Prostate gland (tissue), 2 donors: ENCODE data around the gene GPS2. TPM values are rescaled to one million over a fixed set of nuclear protein-coding genes. Genes with fewer than 3 reads are reported as not detected.

ENCODE experiments used
- DNase-seq: peaks from one replicate; pipeline ENCODE4 v3.0.0-alpha.2; 2019; ENCODE audit warnings: low spot score
- H3K27ac ChIP-seq, 2 donors: fragments of 200-600 bp; sonication (generic); 2 replicates each; pipeline ENCODE4 v1.5.1; 2017 to 2019
- H3K27me3 ChIP-seq: fragments of 200-600 bp; sonication (generic); replicated peaks from 2 replicates; pipeline ENCODE4 v1.5.1; 2019; ENCODE audit not compliant: insufficient read depth
- H3K36me3 ChIP-seq, 2 donors: fragments of 200-600 bp; sonication (generic); 1 replicate in 1 of 2; 2 replicates in 1 of 2; pipeline versions ENCODE4 v1.5.1 to v1.8.1; 2017 to 2019
- H3K4me1 ChIP-seq: fragments of 200-600 bp; sonication (generic); replicated peaks from 2 replicates; pipeline ENCODE4 v1.5.1; 2019
- H3K4me3 ChIP-seq, 2 donors: fragments of 200-600 bp; sonication (generic); 2 replicates each; pipeline ENCODE4 v1.5.1; 2017 to 2019
- H3K9me3 ChIP-seq: fragments of 200-600 bp; sonication (generic); 2 replicates; pipeline ENCODE4 v1.5.1; 2017
- POLR2A ChIP-seq: fragments of 450-650 bp; IDR thresholded peaks from one replicate; pipeline ENCODE4 v1.6.1; 2016; ENCODE audit warnings: antibody characterized with exemption, mild to moderate bottlenecking
- POLR2AphosphoS5 ChIP-seq: sonication (generic); formaldehyde crosslinking; IDR thresholded peaks from one replicate; pipeline ENCODE4 v1.6.1; 2017; ENCODE audit warnings: antibody characterized with exemption
- WGBS: methylation state at CpG from one replicate; pipeline ENCODE4 v1.1.5; 2018; 5-methylcytosine and 5-hydroxymethylcytosine counted together
- intact Hi-C: fragments of 100-400 bp; cut with DNase I; formaldehyde crosslinking; loops from one replicate; pipeline ENCODE4 v1.14.2; 2022
- total RNA-seq, 2 donors: library from RNA; depleted of rRNA; stranded (reverse); fragments of >200 nt; gene quantifications; one replicate each; pipeline ENCODE4 v1.1.0, GENCODE V29; 2016
- TF ChIP-seq, protein P1 (sequence below), 4 experiments: fragments of 200-600 bp in 2 of 4; fragments of 450-650 bp in 2 of 4; sonication (generic) in 2 of 4; IDR thresholded peaks; 1 replicate in 3 of 4; 2 replicates in 1 of 4; pipeline ENCODE4 v1.5.1; 2016 to 2019; ENCODE audit warnings: antibody characterized with exemption in 4 of 4, mild to moderate bottlenecking in 2 of 4, moderate library complexity in 2 of 4

Gene GPS2, protein sequence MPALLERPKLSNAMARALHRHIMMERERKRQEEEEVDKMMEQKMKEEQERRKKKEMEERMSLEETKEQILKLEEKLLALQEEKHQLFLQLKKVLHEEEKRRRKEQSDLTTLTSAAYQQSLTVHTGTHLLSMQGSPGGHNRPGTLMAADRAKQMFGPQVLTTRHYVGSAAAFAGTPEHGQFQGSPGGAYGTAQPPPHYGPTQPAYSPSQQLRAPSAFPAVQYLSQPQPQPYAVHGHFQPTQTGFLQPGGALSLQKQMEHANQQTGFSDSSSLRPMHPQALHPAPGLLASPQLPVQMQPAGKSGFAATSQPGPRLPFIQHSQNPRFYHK
- 100 to 1,000 TPM in 1 of 2 donors, 10 to 100 TPM in 1; 88.4 to 140 TPM for total RNA-seq

DNA sequence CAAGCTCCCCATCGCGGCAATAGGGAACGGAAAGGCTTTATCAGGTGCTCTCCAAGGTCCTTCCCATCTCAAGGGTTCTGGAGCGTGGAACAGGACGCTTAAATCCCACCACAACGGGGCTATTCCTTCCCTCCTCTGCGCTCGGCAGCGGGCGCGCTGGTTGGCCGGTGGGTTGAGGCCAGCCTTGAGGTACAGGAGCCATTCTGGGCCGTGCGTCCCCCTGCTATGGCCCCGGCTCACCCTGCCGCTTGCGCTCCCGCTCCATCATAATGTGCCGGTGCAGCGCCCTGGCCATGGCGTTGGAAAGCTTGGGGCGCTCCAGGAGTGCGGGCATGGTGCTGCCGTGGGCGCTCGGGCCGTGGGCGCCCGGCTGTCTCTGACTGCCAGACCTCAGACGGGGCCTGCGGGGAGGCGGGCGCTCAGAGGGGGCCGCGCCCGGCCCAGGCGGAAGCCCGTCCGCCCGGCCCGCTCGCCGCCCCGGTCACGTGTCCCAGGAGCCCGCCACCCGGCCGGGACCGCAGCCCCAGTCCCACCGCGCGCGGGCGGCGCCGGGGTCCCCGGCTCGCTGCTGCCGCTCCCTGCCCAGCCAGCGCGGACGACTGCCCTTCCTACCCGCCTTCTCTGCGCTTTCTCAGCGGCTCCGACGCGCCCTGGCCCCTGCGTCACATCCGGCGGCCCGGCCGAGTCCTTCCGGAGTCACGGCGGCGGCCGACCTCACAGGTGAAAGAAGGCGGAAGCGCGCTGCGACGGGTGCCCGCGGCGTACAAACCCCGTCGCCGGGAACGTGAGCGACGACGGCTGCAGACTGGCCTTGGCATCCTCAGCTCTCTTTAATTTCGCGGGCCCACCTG is at the start of gene GPS2:
TSS of gene GPS2 (minus strand) at position 642 of the 851 bp plus-strand sequence. CDS start at position 334, 308 bp downstream.
- H3K27me3 ChIP-seq = no peaks in the 10 kb centered on the region
- under 1% methylated on average over 63 of the region's 95 CpGs for WGBS
- peaks cover 8 to 23% of the 10 kb centered on the region in 2 donors for H3K36me3 ChIP-seq
- intact Hi-C loops = no loop called here
- H3K27ac ChIP-seq = peak within 1 kb of the TSS; percentile 91 to 93
- peak; percentile 98 for TF ChIP-seq POLR2AphosphoS5
- peak; percentile 72 for TF ChIP-seq POLR2A
- TF ChIP-seq, protein P1, sequence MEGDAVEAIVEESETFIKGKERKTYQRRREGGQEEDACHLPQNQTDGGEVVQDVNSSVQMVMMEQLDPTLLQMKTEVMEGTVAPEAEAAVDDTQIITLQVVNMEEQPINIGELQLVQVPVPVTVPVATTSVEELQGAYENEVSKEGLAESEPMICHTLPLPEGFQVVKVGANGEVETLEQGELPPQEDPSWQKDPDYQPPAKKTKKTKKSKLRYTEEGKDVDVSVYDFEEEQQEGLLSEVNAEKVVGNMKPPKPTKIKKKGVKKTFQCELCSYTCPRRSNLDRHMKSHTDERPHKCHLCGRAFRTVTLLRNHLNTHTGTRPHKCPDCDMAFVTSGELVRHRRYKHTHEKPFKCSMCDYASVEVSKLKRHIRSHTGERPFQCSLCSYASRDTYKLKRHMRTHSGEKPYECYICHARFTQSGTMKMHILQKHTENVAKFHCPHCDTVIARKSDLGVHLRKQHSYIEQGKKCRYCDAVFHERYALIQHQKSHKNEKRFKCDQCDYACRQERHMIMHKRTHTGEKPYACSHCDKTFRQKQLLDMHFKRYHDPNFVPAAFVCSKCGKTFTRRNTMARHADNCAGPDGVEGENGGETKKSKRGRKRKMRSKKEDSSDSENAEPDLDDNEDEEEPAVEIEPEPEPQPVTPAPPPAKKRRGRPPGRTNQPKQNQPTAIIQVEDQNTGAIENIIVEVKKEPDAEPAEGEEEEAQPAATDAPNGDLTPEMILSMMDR (IDR thresholded peaks at IDR 0.05) = no peak
- H3K9me3 ChIP-seq = no peaks in the 10 kb centered on the region
- H3K4me1 ChIP-seq = peaks cover 12% of the 10 kb centered on the region
- DNase-seq = peak; percentile 92
- H3K4me3 ChIP-seq = peak within 1 kb of the TSS; percentile 82 to 88

DNA sequence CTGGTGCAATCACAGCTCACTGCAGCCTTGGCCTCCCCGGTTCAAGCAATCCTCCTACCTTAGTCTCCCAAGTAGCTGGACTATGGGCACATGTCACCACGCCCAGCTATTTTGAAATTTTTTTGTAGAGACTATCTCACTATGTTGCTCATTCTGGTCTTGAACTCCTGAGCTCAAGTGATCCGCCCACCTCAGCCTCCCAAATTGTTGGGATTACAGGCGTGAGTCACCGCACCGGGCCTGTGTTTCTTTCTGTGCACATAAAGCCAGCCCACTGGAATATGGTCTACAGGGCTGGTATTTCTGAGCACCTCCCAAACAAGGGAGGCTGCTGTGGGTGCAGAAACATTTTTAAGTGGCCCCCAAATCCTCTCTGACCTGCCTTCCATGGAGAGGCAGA is 48.2 kb upstream of the GPS2 start:
- TF ChIP-seq, protein P1 (IDR thresholded peaks at IDR 0.05) = no peak
- TF ChIP-seq POLR2AphosphoS5 (no peak), POLR2A (no peak)
- Histone ChIP-seq H3K36me3 (no peaks in the 10 kb centered on the region), H3K9me3 (no peaks in the 10 kb centered on the region), H3K4me3 (no peak overlapping the region), H3K27ac (no peak overlapping the region), H3K4me1 (no peaks in the 10 kb centered on the region), H3K27me3 (no peaks in the 10 kb centered on the region)
- no peak for DNase-seq
- WGBS = 93% methylated on average over 6 of the region's 6 CpGs
- intact Hi-C loops = no loop called here

DNA sequence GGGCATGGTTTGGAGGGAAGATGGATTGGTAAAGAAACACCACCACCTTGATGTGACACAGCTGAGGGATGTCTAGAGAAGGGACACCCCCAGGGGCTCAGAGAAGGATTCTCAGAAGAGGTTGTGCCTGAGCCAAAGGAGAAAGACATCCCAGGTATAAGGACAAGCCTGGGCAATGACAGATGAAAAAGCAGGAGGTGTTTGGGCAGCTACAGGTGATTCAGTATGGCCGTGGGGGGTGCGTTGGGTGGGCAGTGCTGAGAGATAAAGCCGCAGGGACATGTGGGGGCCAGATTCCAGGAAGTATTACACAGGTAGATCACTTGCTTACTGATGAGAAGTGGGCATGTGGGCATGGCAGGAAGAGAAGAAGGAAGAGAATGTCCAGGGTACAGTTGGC is 46.7 kb upstream of the GPS2 start:
- Histone ChIP-seq H3K27me3 (no peaks in the 10 kb centered on the region), H3K4me3 (no peak overlapping the region)
- intact Hi-C loops = no loop called here

DNA sequence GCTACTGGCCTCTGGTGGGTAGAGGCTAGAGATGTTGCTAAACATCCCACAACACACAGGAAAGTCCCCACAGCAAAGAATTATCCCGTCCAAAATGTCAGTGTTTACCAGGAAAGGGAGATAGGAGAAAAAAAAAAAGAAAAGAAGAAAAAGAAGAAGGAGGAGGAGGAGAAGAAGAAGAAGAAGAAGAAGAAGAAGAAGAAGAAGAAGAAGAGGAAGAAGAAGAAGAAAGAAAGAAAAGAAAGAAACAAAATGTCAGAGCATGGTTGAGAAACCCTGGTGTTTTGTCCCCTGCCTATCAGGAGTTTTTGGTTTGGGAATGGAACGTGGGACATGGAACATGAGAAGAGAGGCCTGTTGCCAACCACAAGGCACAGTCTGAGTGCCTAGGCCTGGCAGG is 42.2 kb upstream of the GPS2 start:
- TF ChIP-seq, protein P1 (IDR thresholded peaks at IDR 0.05) = no peak
- TF ChIP-seq POLR2AphosphoS5 (no peak), POLR2A (no peak)
- DNase-seq = no peak
- Histone ChIP-seq H3K27ac (no peak overlapping the region), H3K4me3 (no peak overlapping the region), H3K9me3 (no peaks in the 10 kb centered on the region), H3K36me3 (no peaks in the 10 kb centered on the region), H3K27me3 (no peaks in the 10 kb centered on the region), H3K4me1 (peaks cover 5% of the 10 kb centered on the region)
- 46% methylated on average over 2 of the region's 2 CpGs for WGBS
- intact Hi-C loops = loop anchor here (1.0 to 10.0 kb wide), 2 partner anchors 79 to 127 kb away; partner anchors contain the start of genes POLR2A and SLC35G6

More for the DNA sequence above, 46.7 kb upstream of the GPS2 start:
- Histone ChIP-seq H3K27ac (no peak overlapping the region), H3K9me3 (no peaks in the 10 kb centered on the region), H3K36me3 (no peaks in the 10 kb centered on the region), H3K4me1 (no peaks in the 10 kb centered on the region)
- 39% methylated on average over 3 of the region's 3 CpGs for WGBS
- TF ChIP-seq POLR2AphosphoS5 = no peak
- TF ChIP-seq POLR2A = no peak
- TF ChIP-seq, protein P1 (IDR thresholded peaks at IDR 0.05) = no peak
- DNase-seq = no peak
